GM12878 (cell line): ENCODE data around the gene ZNF329. TPM values are rescaled to one million over a fixed set of nuclear protein-coding genes. Genes with fewer than 3 reads are reported as not detected.
"Not testable (repeated sequence)": the region's sequence is repeated elsewhere in the genome, so short reads cannot be mapped to it uniquely, and the experiment has no call there.

Source experiments
- ATAC-seq: fragments of 200-7000 bp; cut with Tn5 transposase; 3 replicates; pipeline ENCODE4 v1.9.1; 2020; ENCODE audit warnings: mild to moderate bottlenecking, moderate library complexity
- BruUV-seq: library from RNA; stranded (reverse); fragments of 400-500 nt; replicated peaks from 2 replicates; lab custom pipeline; 2021; lab: Mats Ljungman, UMichigan
- CTCF ChIA-PET: fragments of 300-600 bp; sonication (Branson Sonifier 250); formaldehyde crosslinking; extraction: SDS; loops from one replicate; lab custom pipeline; 2021; ENCODE audit warnings: inconsistent platforms; lab: Yijun Ruan, JAX
- POLR2A ChIA-PET: fragments of 350-600 bp; formaldehyde crosslinking; extraction: SDS; loops from one replicate; lab custom pipeline; 2021; ENCODE audit warnings: inconsistent platforms; lab: Charles Lee
- RAD21 ChIA-PET: fragments of 300-600 bp; sonication (Branson Sonifier 250); formaldehyde crosslinking; loops from one replicate; lab custom pipeline; 2023; ENCODE audit warnings: antibody characterized with exemption; ENCODE audit not compliant: unreplicated experiment; lab: Charles Lee
- SMC1A ChIA-PET: fragments of 300-600 bp; sonication (Branson Sonifier 250); formaldehyde crosslinking; loops from one replicate; lab custom pipeline; 2023; ENCODE audit not compliant: unreplicated experiment, uncharacterized antibody; lab: Charles Lee
- DNase-seq: peaks from one replicate; pipeline ENCODE4 v3.0.0-alpha.2; 2011; ENCODE audit warnings: low read depth, low spot score
- FAIRE-seq: peaks from 3 replicates; lab custom pipeline; 2011; peaks lifted over from hg19 to GRCh38; lab: Jason Lieb, UNC
- H2AFZ ChIP-seq: 2 replicates; pipeline ENCODE4 v1.6.0; 2011; ENCODE audit warnings: low read depth, low read length, control low read depth; ENCODE audit not compliant: control insufficient read depth
- H3K27ac ChIP-seq: 2 replicates; pipeline ENCODE4 v1.5.1; 2011; ENCODE audit warnings: control low read depth; ENCODE audit not compliant: control insufficient read depth, insufficient read depth
- H3K27me3 ChIP-seq, 2 experiments: replicated peaks in 1 of 2; 2 replicates each; pipeline versions ENCODE4 v1.6.0 to v1.6.1; 2011; ENCODE audit warnings: low read length in 1 of 2; ENCODE audit not compliant: control insufficient read depth in 2 of 2, insufficient read depth in 2 of 2
- H3K36me3 ChIP-seq, 2 experiments: 2 replicates each; pipeline ENCODE4 v1.5.1; 2011; ENCODE audit warnings: low read length in 1 of 2; ENCODE audit not compliant: control insufficient read depth in 2 of 2, insufficient read depth in 2 of 2
- H3K4me1 ChIP-seq: 2 replicates; pipeline ENCODE4 v1.6.1; 2011; ENCODE audit warnings: mild to moderate bottlenecking, low read length, moderate library complexity, mixed read lengths; ENCODE audit not compliant: control insufficient read depth, insufficient read depth
- H3K4me2 ChIP-seq: 2 replicates; pipeline ENCODE4 v1.6.0; 2011; ENCODE audit warnings: control low read depth; ENCODE audit not compliant: control insufficient read depth, insufficient read depth
- H3K4me3 ChIP-seq: fragments of 200-600 bp; sonication (generic); 2 replicates; pipeline ENCODE4 v1.5.1; 2016
- H3K79me2 ChIP-seq: 2 replicates; pipeline ENCODE4 v1.6.0; 2011; ENCODE audit warnings: low read length; ENCODE audit not compliant: control insufficient read depth, insufficient read depth
- H3K9ac ChIP-seq: 2 replicates; pipeline ENCODE4 v1.8.0; 2011; ENCODE audit warnings: low read length, control low read depth, mixed read lengths; ENCODE audit not compliant: control insufficient read depth, insufficient read depth
- H3K9me3 ChIP-seq: replicated peaks from 3 replicates; pipeline ENCODE4 v1.5.1; 2011; ENCODE audit warnings: mild to moderate bottlenecking, low read length; ENCODE audit not compliant: control insufficient read depth, insufficient read depth
- H4K20me1 ChIP-seq: 2 replicates; pipeline ENCODE4 v1.6.0; 2011; ENCODE audit not compliant: control insufficient read depth, insufficient read depth
- CEBPZ ChIP-seq: fragments of 150-350 bp; IDR thresholded peaks from 2 replicates; pipeline ENCODE4 v1.6.1; 2016; ENCODE audit warnings: low read depth, low read length
- E2F8 ChIP-seq: fragments of 450-650 bp; IDR thresholded peaks from 2 replicates; pipeline ENCODE4 v1.6.1; 2018; ENCODE audit warnings: mild to moderate bottlenecking, low read depth, moderate library complexity; ENCODE audit not compliant: partially characterized antibody
- EED ChIP-seq: sonication (generic); IDR thresholded peaks from 2 replicates; pipeline ENCODE4 v1.6.1; 2016; ENCODE audit warnings: antibody characterized with exemption, low read depth
- ELK1 ChIP-seq: IDR thresholded peaks from 2 replicates; pipeline ENCODE4 v1.6.1; 2012; ENCODE audit warnings: low read depth, low read length, improper control_type of control experiment
- EZH2 ChIP-seq: IDR thresholded peaks from 2 replicates; pipeline ENCODE4 v1.6.1; 2012; ENCODE audit warnings: low read depth, mild to moderate bottlenecking, control low read depth, inconsistent platforms, low read length, borderline replicate concordance; ENCODE audit not compliant: control insufficient read depth
- MTA3 ChIP-seq: IDR thresholded peaks from 2 replicates; pipeline ENCODE4 v1.6.1; 2012; ENCODE audit warnings: low read length, inconsistent platforms, borderline replicate concordance
- NR2C2 ChIP-seq: IDR thresholded peaks from 2 replicates; pipeline ENCODE4 v1.6.1; 2011; ENCODE audit warnings: borderline replicate concordance, low read depth; ENCODE audit not compliant: control insufficient read depth, insufficient read length
- SREBF1 ChIP-seq: IDR thresholded peaks from 2 replicates; pipeline ENCODE4 v1.6.1; 2012; ENCODE audit warnings: mild to moderate bottlenecking, low read length
- USF1 ChIP-seq: IDR thresholded peaks from 2 replicates; pipeline ENCODE4 v1.6.1; 2011; ENCODE audit warnings: borderline replicate concordance, low read depth, mild to moderate bottlenecking, moderate library complexity, mixed read lengths, low read length; ENCODE audit not compliant: insufficient read depth; ENCODE audit errors: extremely low read length
- WGBS: methylation state at CpG from one replicate; pipeline ENCODE4 v1.1.6; 2016; ENCODE audit warnings: low lambda C conversion rate; ENCODE audit not compliant: insufficient replicate concordance, insufficient coverage; ENCODE audit errors: missing lambda C conversion rate; 5-methylcytosine and 5-hydroxymethylcytosine counted together
- in situ Hi-C: fragments of 300-500 bp; cut with MboI; formaldehyde crosslinking; loops from 9 replicates; pipeline ENCODE4 v1.14.3; 2018; ENCODE audit warnings: mixed read lengths
- intact Hi-C: fragments of 100-400 bp; cut with micrococcal nuclease; formaldehyde crosslinking; loops from one replicate; pipeline ENCODE4 v1.14.2; 2022; ENCODE audit not compliant: unreplicated experiment
- polyA plus RNA-seq, 11 experiments: library from polyadenylated mRNA; depleted of rRNA in 4 of 11; unstranded in 6 of 11; stranded (reverse) in 5 of 11; fragments of >200 nt; fragmentation: Nextera tagmentation in 4 of 11; fragmentation: Illumina TruSeq in 1 of 11; extraction: Ambion mirVana in 4 of 11; extraction: Trizol in 1 of 11; gene quantifications; 1 replicate in 1 of 11; 2 replicates in 10 of 11; pipeline versions ENCODE4 v1.2.1 to v1.2.3, GENCODE V29; 2011 to 2016; ENCODE audit warnings: inconsistent platforms in 2 of 11, missing spikeins in 2 of 11, low read depth in 1 of 11
- total RNA-seq, 4 experiments: library from RNA; depleted of rRNA in 3 of 4; stranded (reverse); fragments of >200 nt in 3 of 4; fragmentation: Illumina TruSeq in 1 of 4; extraction: Trizol in 1 of 4; gene quantifications; 2 replicates each; pipeline versions ENCODE4 v1.2.1 to v1.2.3, GENCODE V29; 2013 to 2021

The ZNF329 gene
- total and polyA plus RNA-seq, 10 of the 15 experiments (the other 5 are each of a cell fraction or from before 2014, with no cell fraction given), result 0.11 to 4.7 (median 0.56) TPM; not detected in 1

- no peak for TF ChIP-seq EZH2
- TF ChIP-seq E2F8, result no peak
- TF ChIP-seq NR2C2, result no peak
- TF ChIP-seq USF1, result no peak
- no peak for TF ChIP-seq CEBPZ
- no peak for TF ChIP-seq MTA3
- TF ChIP-seq SREBF1, result no peak
- TF ChIP-seq EED, result no peak
- TF ChIP-seq ELK1, result no peak
Observed at GRCh38 chr19:58153386-58153785, 2.8 kb upstream of the ZNF329 start (continued).

GRCh38 chr19:58147475-58147874, 3.1 kb downstream of the ZNF329 start:
- CTCF ChIA-PET, H3K9me3 ChIP-seq, in situ Hi-C loops, intact Hi-C loops, POLR2A ChIA-PET, H3K4me1 ChIP-seq, SMC1A ChIA-PET, H4K20me1 ChIP-seq, BruUV-seq, H3K4me3 ChIP-seq, RAD21 ChIA-PET, FAIRE-seq, H3K27ac ChIP-seq, DNase-seq, H3K27me3 ChIP-seq, H2AFZ ChIP-seq, H3K36me3 ChIP-seq, ATAC-seq, H3K4me2 ChIP-seq, H3K9ac ChIP-seq, H3K79me2 ChIP-seq: not testable (repeated sequence)
- 96% methylated on average over 12 of the region's 28 CpGs for WGBS
